ENCODE data around the gene LRP1B.

DNA sequence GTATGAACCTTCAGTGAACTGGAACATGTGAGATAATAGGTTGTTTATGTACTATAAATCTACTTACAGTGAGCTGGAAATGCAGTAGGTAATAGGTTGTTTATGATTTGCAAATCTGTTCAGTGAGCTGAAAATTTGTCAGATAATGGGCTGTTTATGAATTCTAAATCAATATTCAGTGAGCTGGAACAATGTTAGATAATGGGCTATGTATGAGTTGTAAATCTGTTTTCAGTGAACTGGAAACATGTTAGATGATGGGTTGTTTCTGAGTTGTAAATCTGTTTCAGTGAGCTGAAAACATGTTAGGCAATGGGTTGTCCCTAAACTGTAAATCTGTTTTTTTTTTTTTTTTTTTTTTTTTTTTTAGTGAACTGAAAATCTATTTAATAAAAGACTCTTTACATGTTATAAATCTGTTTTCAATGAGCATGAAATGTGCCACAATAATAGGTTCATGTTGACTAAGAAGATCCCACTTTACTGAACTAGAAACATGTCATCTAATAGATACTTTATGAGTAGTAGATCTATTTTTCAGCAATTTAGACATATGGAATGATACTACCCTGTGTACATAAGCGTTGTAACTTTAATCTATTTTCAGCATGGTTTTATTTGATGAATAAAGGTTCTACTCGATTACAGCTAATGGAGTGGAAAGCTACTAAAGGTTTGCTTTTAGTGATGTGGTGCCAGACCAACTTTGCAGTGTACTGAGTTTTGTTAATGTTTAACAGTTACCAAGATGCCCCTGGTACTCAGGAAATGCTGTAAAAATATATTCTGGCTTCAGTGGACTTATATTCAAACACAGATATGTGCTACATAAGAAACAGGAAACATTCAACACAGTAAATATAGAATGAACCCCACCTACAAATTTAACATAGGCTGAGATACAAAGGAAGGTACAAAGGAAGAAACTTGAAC, 1471.8 kb downstream of the LRP1B start:
- TF ChIP-seq POLR2AphosphoS5 (IDR thresholded peaks at IDR 0.05; ENCODE audit: low read depth, low read length) (no peak), SIN3A (IDR thresholded peaks at IDR 0.05; ENCODE audit: borderline replicate concordance, insufficient read depth, low read length) (no peak)

All from PFSK-1 (cell line).